ENCODE results near the gene OSBP2. TPM values are rescaled to one million over a fixed set of nuclear protein-coding genes. Genes with fewer than 3 reads are reported as not detected.

OSBP2 gene
- total RNA-seq, 1 donor from 2014 or later, result 2.1 TPM

GRCh38 chr22:30856741-30857502 is 162.2 kb downstream of the OSBP2 start:
- H3K4me3 Mint-ChIP-seq (ENCODE audit: low read depth), result no peak overlapping the region
- no peaks in the 10 kb centered on the region for H3K36me3 Mint-ChIP-seq (ENCODE audit: low read depth)
- H3K4me1 Mint-ChIP-seq (ENCODE audit: low read depth), result no peaks in the 10 kb centered on the region
- no peaks in the 10 kb centered on the region for H3K27me3 Mint-ChIP-seq (ENCODE audit: low read depth)
- no peak overlapping the region for H3K27ac Mint-ChIP-seq
- intact Hi-C loops (cut with micrococcal nuclease), result no loop called here
- H3K9me3 Mint-ChIP-seq, result peaks cover 5% of the 10 kb centered on the region
- DNase-seq (ENCODE audit: low spot score), result peak; percentile 1

DNA sequence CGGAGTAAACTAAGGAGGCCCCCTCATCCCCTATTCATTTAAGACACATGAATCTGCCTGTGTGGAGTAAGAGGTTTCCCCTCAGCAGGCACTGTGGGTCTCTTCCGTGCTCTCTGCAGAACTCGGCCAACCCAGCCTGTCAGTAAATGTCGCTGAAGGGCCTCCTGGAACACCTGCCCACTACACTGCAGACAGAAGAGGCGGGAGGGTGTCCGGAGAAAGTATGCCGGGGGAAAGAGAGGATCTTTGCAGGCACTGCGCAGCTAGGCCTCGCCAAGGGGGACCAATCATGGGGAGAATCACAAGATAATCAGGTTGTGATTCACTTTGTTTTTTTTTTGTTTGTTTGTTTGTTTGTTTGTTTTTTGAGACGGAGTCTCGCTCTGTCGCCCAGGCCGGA is 163.1 kb downstream of the OSBP2 start:
- H3K9me3 Mint-ChIP-seq, result peaks cover 5% of the 10 kb centered on the region
- no peaks in the 10 kb centered on the region for H3K4me1 Mint-ChIP-seq (ENCODE audit: low read depth)
- H3K27me3 Mint-ChIP-seq (ENCODE audit: low read depth), result no peaks in the 10 kb centered on the region
- intact Hi-C loops (cut with micrococcal nuclease), result no loop called here
- peak; percentile 3 for DNase-seq (ENCODE audit: low spot score)
- H3K27ac Mint-ChIP-seq, result no peak overlapping the region
- no peak overlapping the region for H3K4me3 Mint-ChIP-seq (ENCODE audit: low read depth)
- no peaks in the 10 kb centered on the region for H3K36me3 Mint-ChIP-seq (ENCODE audit: low read depth)

DNA sequence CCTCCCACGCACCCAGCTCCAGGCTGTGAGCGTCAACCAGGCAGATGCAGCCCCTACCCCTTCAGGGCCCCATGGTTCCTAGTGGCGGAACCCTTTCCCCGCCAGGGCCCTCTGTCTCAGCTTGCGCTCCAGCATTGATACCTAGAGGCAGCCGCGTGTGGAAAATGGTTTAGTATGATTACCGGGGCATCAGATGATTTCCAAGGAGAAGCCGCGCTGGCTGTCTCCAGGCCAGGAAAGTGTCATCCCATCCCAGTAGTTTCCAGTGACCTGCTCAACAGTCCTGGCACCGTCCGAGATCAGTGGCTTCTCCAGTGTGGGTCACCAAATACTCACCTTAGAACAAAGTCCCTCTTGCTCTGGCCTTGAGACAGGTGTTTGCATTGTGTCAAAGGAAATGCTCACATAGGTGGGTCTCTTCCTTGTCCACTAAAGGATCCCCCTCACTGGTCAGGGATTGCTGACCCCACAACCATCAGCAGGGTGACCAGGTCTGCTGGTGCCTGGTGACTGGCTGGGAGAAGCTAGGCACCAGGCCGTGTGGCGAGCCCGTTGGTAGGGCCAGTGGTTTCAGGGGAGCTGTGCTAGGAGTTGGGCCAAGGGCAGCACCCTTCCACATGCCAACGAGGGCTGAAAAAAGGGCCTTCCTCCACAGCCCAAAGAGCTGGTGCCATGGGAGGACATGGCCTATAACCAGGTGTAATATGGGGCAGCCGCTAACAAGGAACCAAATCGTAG is 164.5 kb downstream of the OSBP2 start:
- Mint-ChIP-seq H3K4me3 (ENCODE audit: low read depth) (no peak overlapping the region), H3K27ac (no peak overlapping the region), H3K36me3 (ENCODE audit: low read depth) (no peaks in the 10 kb centered on the region), H3K9me3 (peaks cover 5% of the 10 kb centered on the region), H3K4me1 (ENCODE audit: low read depth) (no peaks in the 10 kb centered on the region), H3K27me3 (ENCODE audit: low read depth) (no peaks in the 10 kb centered on the region)
- intact Hi-C loops (cut with micrococcal nuclease), result no loop called here
- no peak for DNase-seq (ENCODE audit: low spot score)

DNA sequence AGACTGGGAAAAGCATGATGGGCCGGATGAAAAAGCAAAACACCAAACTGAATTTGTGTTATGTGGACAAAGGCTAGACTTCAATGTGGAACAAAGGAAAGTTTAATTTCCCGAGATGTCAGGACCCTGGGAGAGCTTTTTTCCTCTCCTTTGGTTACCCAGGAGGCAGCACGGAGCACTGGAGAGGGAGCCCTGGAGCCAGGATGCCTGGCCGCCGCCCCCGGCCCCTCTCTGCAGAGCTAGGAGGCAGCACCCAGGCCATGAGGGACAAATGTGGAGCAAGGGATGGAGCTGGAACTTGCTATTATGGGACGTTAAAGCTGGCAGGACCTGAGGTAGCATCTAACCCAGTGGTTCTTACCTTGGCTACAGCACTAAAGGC is 165.0 kb downstream of the OSBP2 start:
- H3K4me1 Mint-ChIP-seq (ENCODE audit: low read depth), result no peaks in the 10 kb centered on the region
- intact Hi-C loops (cut with micrococcal nuclease), result no loop called here
- no peak overlapping the region for H3K4me3 Mint-ChIP-seq (ENCODE audit: low read depth)
- no peaks in the 10 kb centered on the region for H3K27me3 Mint-ChIP-seq (ENCODE audit: low read depth)
- H3K36me3 Mint-ChIP-seq (ENCODE audit: low read depth), result no peaks in the 10 kb centered on the region
- DNase-seq (ENCODE audit: low spot score), result no peak
- no peak overlapping the region for H3K27ac Mint-ChIP-seq
- peaks cover 2% of the 10 kb centered on the region for H3K9me3 Mint-ChIP-seq

DNA sequence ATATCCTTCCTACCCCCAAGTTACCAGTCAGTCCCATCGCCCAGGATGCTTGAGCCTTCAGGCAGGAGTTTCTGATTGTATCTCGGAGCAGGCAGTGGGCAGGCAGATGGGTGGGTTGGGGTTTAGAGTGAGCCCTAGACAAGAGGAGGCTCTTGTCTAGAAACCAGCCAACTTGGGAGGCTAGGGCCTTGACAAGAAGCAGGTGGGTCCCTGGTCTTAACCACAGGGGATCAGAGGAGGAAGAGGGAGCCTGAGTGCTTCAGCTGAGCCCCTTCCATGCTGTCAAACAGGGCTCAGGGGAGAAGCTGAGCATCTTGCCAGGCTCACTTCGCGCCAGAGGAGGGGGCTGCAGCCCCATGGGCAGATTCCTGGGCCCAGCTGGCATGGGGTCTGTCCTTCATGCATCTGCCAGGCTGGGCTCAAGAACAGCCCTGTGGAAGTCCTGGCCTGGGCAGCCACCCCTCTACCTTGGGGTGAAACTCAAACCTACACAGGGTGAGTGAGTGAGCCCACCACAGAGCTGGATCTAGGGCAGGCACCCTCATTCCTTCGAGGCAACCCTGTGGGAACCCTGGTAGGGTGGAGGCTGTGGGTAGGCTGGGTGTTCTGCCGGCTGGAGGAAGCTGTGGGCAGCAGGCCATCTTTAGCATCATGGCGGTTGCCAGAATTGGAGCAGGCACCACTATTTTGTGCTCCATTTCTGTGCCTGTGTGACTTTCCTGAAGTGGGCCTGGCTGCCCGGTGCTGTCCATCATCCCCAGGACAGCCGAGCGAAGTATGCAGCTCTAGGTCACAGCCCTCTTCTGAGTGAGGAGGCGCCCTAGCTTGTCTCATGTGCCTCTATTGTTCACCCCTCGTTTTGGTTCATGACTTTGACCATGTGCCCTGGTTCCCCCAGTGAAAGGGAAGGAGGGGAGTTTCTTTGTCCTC is 165.8 kb downstream of the OSBP2 start:
- no peaks in the 10 kb centered on the region for H3K4me1 Mint-ChIP-seq (ENCODE audit: low read depth)
- no peaks in the 10 kb centered on the region for H3K27me3 Mint-ChIP-seq (ENCODE audit: low read depth)
- no peak for DNase-seq (ENCODE audit: low spot score)
- intact Hi-C loops (cut with micrococcal nuclease), result no loop called here
- no peaks in the 10 kb centered on the region for H3K9me3 Mint-ChIP-seq
- no peak overlapping the region for H3K4me3 Mint-ChIP-seq (ENCODE audit: low read depth)
- H3K27ac Mint-ChIP-seq, result no peak overlapping the region
- H3K36me3 Mint-ChIP-seq (ENCODE audit: low read depth), result no peaks in the 10 kb centered on the region

DNA sequence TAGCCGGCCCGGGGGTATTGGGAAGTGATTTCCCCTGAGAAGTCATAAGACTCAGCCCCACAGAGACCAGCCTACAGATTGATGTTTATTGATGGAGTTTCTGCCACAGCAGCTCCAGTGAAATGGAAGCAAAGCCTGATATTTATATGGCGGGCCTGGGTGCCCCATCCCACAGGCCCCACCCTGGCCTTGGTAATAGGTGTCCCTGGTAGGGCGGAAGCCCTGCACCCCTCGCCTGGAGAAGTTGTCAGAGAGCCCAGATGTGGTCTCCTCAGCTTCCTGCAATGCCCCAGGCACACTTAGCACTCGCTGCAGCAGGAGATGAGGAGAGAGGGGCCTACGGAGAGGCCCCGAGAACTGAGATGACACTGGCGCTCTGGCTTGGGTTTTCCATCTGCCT is 166.5 kb downstream of the OSBP2 start:
- Mint-ChIP-seq H3K27ac (no peak overlapping the region), H3K36me3 (ENCODE audit: low read depth) (no peaks in the 10 kb centered on the region), H3K4me3 (ENCODE audit: low read depth) (no peak overlapping the region), H3K4me1 (ENCODE audit: low read depth) (no peaks in the 10 kb centered on the region), H3K9me3 (no peaks in the 10 kb centered on the region), H3K27me3 (ENCODE audit: low read depth) (no peaks in the 10 kb centered on the region)
- DNase-seq (ENCODE audit: low spot score), result no peak
- intact Hi-C loops (cut with micrococcal nuclease), result no loop called here

DNA sequence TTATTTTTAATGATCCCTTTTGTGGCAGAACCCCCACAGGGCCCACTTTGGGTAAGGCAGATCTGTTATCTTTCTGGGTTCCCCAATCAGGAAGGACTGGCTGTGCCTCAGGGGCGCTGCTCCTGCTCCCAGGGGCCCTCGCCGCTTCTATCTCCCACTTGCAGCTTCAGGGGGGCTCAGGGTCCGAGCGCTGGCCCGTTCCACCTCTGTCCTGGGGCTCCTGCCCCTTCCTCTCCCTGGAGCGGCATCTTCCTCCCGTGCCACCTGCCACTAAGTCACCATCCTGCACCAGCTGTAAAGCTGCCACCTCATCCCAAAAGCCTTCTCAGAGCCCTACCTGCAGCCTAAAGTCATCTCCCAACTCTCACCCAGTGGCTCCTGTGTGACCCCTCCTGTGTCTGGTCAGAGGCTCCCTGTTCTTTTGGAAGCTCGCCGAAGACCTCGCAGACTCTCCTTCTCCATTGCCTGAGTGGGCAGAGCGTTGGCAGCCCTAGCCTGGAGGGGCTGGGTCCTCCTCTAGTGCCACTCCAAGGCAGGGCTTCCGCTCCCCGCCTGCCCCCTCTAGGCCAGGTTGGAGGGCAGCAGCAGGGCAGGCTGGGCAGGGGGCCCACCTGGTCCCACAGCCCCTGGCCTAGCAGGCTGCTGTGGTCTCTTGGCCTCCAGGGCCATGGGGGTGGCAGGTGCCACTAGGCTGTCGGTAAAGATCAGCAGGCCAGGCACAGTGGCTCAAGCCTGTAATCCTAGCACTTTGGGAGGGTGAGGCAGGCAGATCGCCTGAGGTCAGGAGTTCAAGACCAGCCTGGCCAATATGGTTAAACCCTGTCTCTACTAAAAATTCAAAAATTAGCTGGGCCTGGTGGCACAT is 167.2 kb downstream of the OSBP2 start:
- H3K4me3 Mint-ChIP-seq (ENCODE audit: low read depth), result no peak overlapping the region
- no peaks in the 10 kb centered on the region for H3K9me3 Mint-ChIP-seq
- intact Hi-C loops (cut with micrococcal nuclease), result no loop called here
- H3K27ac Mint-ChIP-seq, result no peak overlapping the region
- no peaks in the 10 kb centered on the region for H3K36me3 Mint-ChIP-seq (ENCODE audit: low read depth)
- H3K27me3 Mint-ChIP-seq (ENCODE audit: low read depth), result no peaks in the 10 kb centered on the region
- no peak for DNase-seq (ENCODE audit: low spot score)
- H3K4me1 Mint-ChIP-seq (ENCODE audit: low read depth), result no peaks in the 10 kb centered on the region

- H3K4me1 Mint-ChIP-seq (ENCODE audit: low read depth), result no peaks in the 10 kb centered on the region
- no peaks in the 10 kb centered on the region for H3K9me3 Mint-ChIP-seq
- no peak for DNase-seq (ENCODE audit: low spot score)
- intact Hi-C loops (cut with micrococcal nuclease), result no loop called here
- no peak overlapping the region for H3K27ac Mint-ChIP-seq
- H3K27me3 Mint-ChIP-seq (ENCODE audit: low read depth), result no peaks in the 10 kb centered on the region
- H3K36me3 Mint-ChIP-seq (ENCODE audit: low read depth), result no peaks in the 10 kb centered on the region
- no peak overlapping the region for H3K4me3 Mint-ChIP-seq (ENCODE audit: low read depth)
Measured at GRCh38 chr22:30863081-30863833, 168.6 kb downstream of the OSBP2 start.

- Mint-ChIP-seq H3K36me3 (ENCODE audit: low read depth) (no peaks in the 10 kb centered on the region), H3K4me3 (ENCODE audit: low read depth) (no peak overlapping the region), H3K4me1 (ENCODE audit: low read depth) (peaks cover 2% of the 10 kb centered on the region), H3K9me3 (no peaks in the 10 kb centered on the region), H3K27me3 (ENCODE audit: low read depth) (no peaks in the 10 kb centered on the region), H3K27ac (no peak overlapping the region)
- intact Hi-C loops (cut with micrococcal nuclease), result no loop called here
- DNase-seq (ENCODE audit: low spot score), result no peak
Measured at GRCh38 chr22:30864441-30865420, 170.1 kb downstream of the OSBP2 start.

- Mint-ChIP-seq H3K27me3 (ENCODE audit: low read depth) (no peaks in the 10 kb centered on the region), H3K27ac (no peak overlapping the region), H3K4me3 (ENCODE audit: low read depth) (no peak overlapping the region), H3K36me3 (ENCODE audit: low read depth) (no peaks in the 10 kb centered on the region), H3K4me1 (ENCODE audit: low read depth) (peaks cover 2% of the 10 kb centered on the region), H3K9me3 (no peaks in the 10 kb centered on the region)
- no peak for DNase-seq (ENCODE audit: low spot score)
- intact Hi-C loops (cut with micrococcal nuclease), result no loop called here
Measured at GRCh38 chr22:30865656-30866055, 171.0 kb downstream of the OSBP2 start.

DNA sequence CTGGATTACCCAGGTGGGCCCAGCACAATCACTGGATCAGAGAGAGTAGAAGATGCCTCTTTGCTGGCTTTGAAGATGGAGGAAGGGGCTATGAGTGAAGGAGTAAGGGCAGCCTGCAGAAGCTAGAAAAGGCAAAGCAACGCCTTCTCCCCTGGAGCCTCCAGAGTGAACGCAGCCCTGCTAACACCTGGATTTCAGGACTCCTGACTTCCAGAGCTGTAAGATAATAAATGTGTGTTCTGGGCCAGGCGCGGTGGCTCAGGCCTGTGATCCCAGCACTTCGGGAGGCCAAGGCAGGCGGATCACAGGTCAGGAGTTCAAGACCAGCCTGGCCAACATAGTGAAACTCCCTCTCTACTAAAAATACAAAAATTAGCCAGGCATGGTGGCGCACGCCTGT is 171.5 kb downstream of the OSBP2 start:
- H3K36me3 Mint-ChIP-seq (ENCODE audit: low read depth), result no peaks in the 10 kb centered on the region
- H3K9me3 Mint-ChIP-seq, result no peaks in the 10 kb centered on the region
- H3K27me3 Mint-ChIP-seq (ENCODE audit: low read depth), result no peaks in the 10 kb centered on the region
- H3K4me1 Mint-ChIP-seq (ENCODE audit: low read depth), result peaks cover 2% of the 10 kb centered on the region
- DNase-seq (ENCODE audit: low spot score), result no peak
- no peak overlapping the region for H3K27ac Mint-ChIP-seq
- no peak overlapping the region for H3K4me3 Mint-ChIP-seq (ENCODE audit: low read depth)
- intact Hi-C loops (cut with micrococcal nuclease), result no loop called here

Measured in activated T-helper 2 cell treated with anti-CD3 and anti-CD28 coated beads, Interferon-gamma antibody, Interleukin-2, Interleukin-4, amounts not matched to agents 10 μg/mL and 5 μg/mL and 100 μg/mL, durations not matched to agents 14 hours and 24 hours and 36 hours (primary cell).